ENCODE data around the gene DRG2. TPM values are rescaled to one million over a fixed set of nuclear protein-coding genes. Genes with fewer than 3 reads are reported as not detected.
A peak's percentile ranks its signal among the peaks of the same experiment; 100 is the strongest.

DRG2 gene
- 20.2 TPM for total RNA-seq
- long read RNA-seq, transcript DRG2-201 (13 exons, 1,964 nt), result major isoform, 46 of 60 reads
- long read RNA-seq, partial matches to known transcripts, result 2 of 60 reads
- long read RNA-seq, other reads (novel, unspliced or antisense), result 12 of 60 reads

GRCh38 chr17:18087610-18088491 is at the start of gene DRG2:
DRG2 (plus strand) TSS chr17:18087948; CDS start chr17:18088024, 76 bp downstream.
- intact Hi-C loops (cut with DNase I), result no loop called here
- peak; percentile 95 for DNase-seq
- peak; percentile 98 for ATAC-seq (ENCODE audit: poor library complexity)

GRCh38 chr17:18038149-18038850 is 49.4 kb upstream of the DRG2 start:
- intact Hi-C loops (cut with DNase I), result loop anchor here (5.0 to 10.0 kb wide), 2 partner anchors 63 to 356 kb away; partner anchors contain the start of genes DRC3, RAI1 and TOM1L2
- DNase-seq, result no peak
- ATAC-seq (ENCODE audit: poor library complexity), result no peak

GRCh38 chr17:18038861-18039534 is 48.8 kb upstream of the DRG2 start, which contains the start of the genes ATPAF2 and GID4:
ATPAF2 (minus strand) TSS chr17:18039168; CDS start chr17:18039013, 155 bp downstream.
GID4 (plus strand) TSS chr17:18039408; CDS start chr17:18039465, 57 bp downstream.
- intact Hi-C loops (cut with DNase I), result loop anchor here (5.0 to 10.0 kb wide), 2 partner anchors 64 to 357 kb away; partner anchors contain the start of genes DRC3, RAI1 and TOM1L2
- ATAC-seq (ENCODE audit: poor library complexity) (peak; percentile 97), DNase-seq (peak; percentile 100)

GRCh38 chr17:18039535-18040260 is 48.0 kb upstream of the DRG2 start:
- ATAC-seq (ENCODE audit: poor library complexity), result peak; percentile 67
- DNase-seq, result peak; percentile 48
- intact Hi-C loops (cut with DNase I), result loop anchor here (5.0 to 10.0 kb wide), 2 partner anchors 65 to 357 kb away; partner anchors contain the start of genes DRC3, RAI1 and TOM1L2

GRCh38 chr17:18040261-18040858 is 47.4 kb upstream of the DRG2 start:
- ATAC-seq (ENCODE audit: poor library complexity) (no peak), DNase-seq (no peak)
- intact Hi-C loops (cut with DNase I), result no loop called here

GRCh38 chr17:18041776-18042175 is 46.0 kb upstream of the DRG2 start:
- ATAC-seq (ENCODE audit: poor library complexity) (no peak), DNase-seq (no peak)
- intact Hi-C loops (cut with DNase I), result no loop called here

- DNase-seq (no peak), ATAC-seq (ENCODE audit: poor library complexity) (no peak)
- intact Hi-C loops (cut with DNase I), result no loop called here
Measured at GRCh38 chr17:18042983-18043382, 44.8 kb upstream of the DRG2 start.

- no peak for ATAC-seq (ENCODE audit: poor library complexity)
- intact Hi-C loops (cut with DNase I), result no loop called here
- DNase-seq, result no peak
Measured at GRCh38 chr17:18043491-18043890, 44.3 kb upstream of the DRG2 start.

- intact Hi-C loops (cut with DNase I), result no loop called here
- ATAC-seq (ENCODE audit: poor library complexity) (no peak), DNase-seq (no peak)
Measured at GRCh38 chr17:18044609-18045008, 43.1 kb upstream of the DRG2 start.

- no peak for DNase-seq
- no peak for ATAC-seq (ENCODE audit: poor library complexity)
- intact Hi-C loops (cut with DNase I), result no loop called here
Measured at GRCh38 chr17:18045691-18046350, 41.9 kb upstream of the DRG2 start.

- no peak for ATAC-seq (ENCODE audit: poor library complexity)
- intact Hi-C loops (cut with DNase I), result no loop called here
- DNase-seq, result no peak
Measured at GRCh38 chr17:18055597-18055996, 32.2 kb upstream of the DRG2 start.

- DNase-seq (no peak), ATAC-seq (ENCODE audit: poor library complexity) (no peak)
- intact Hi-C loops (cut with DNase I), result no loop called here
Measured at GRCh38 chr17:18056214-18056613, 31.5 kb upstream of the DRG2 start.

GRCh38 chr17:18059283-18059682 is 28.5 kb upstream of the DRG2 start:
- ATAC-seq (ENCODE audit: poor library complexity) (no peak), DNase-seq (no peak)
- intact Hi-C loops (cut with DNase I), result no loop called here

- peak; percentile 70 for ATAC-seq (ENCODE audit: poor library complexity)
- no peak for DNase-seq
- intact Hi-C loops (cut with DNase I), result no loop called here
Measured at GRCh38 chr17:18064053-18064452, 23.7 kb upstream of the DRG2 start.

GRCh38 chr17:18065546-18065945 is 22.2 kb upstream of the DRG2 start:
- no peak for DNase-seq

GRCh38 chr17:18066866-18067265 is 20.9 kb upstream of the DRG2 start:
- intact Hi-C loops (cut with DNase I), result no loop called here
- ATAC-seq (ENCODE audit: poor library complexity) (no peak), DNase-seq (no peak)

More at GRCh38 chr17:18065546-18065945, 22.2 kb upstream of the DRG2 start:
- ATAC-seq (ENCODE audit: poor library complexity), result no peak
- intact Hi-C loops (cut with DNase I), result no loop called here

GRCh38 chr17:18069101-18069500 is 18.6 kb upstream of the DRG2 start:
- ATAC-seq (ENCODE audit: poor library complexity) (no peak), DNase-seq (no peak)
- intact Hi-C loops (cut with DNase I), result no loop called here

All from Right ventricle myocardium superior (tissue), 1 donor.